HG02642 (cell line): ENCODE results near the gene TTC19.
"Not testable (repeated sequence)": the region's sequence is repeated elsewhere in the genome, so short reads cannot be mapped to it uniquely, and the experiment has no call there.

Experiments used
- ATAC-seq: cut with Tn5 transposase; IDR thresholded peaks from one replicate; pipeline ENCODE4 v1.9.1; 2021; ENCODE audit warnings: mild to moderate bottlenecking; ENCODE audit not compliant: unreplicated experiment, poor library complexity

Gene TTC19

DNA sequence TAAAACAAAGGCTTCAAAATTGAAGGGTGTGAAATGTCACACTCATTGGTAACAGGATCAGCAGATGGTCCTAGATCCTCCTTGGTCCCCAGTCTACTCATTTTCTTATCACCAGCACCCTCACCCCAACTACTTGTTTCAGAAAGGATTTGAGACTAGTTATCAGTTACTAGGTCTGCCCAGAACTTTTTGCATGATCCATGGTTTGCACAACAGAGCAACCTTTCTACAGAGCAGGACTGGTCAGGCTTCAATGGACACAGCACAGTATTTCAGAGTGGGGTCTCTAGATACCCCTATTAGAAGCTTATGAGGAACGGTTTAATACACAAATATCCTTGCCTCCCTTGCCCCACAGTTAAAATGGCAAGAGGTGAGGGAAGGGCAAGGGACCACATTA, 25.6 kb downstream of the TTC19 start:
- ATAC-seq: no peak

DNA sequence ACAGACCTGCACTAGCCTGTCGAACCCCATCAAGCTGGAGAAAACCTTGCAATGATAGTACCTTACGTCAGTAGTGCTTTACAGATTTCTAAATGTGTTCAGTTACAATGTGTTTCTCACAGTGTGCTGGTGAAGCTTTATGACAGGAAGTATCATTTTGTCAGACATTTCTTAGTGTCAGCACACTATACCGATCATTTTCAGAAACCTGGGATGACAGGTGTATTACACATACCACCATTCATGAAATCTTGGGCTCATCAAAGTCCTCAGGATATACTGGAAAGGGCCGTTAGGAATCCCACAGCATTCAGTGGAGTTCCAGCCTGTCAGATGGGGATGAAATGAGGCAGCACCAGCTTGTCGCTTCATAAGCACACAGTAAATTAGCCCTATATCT, 27.3 kb downstream of the TTC19 start:
- ATAC-seq: no peak

DNA sequence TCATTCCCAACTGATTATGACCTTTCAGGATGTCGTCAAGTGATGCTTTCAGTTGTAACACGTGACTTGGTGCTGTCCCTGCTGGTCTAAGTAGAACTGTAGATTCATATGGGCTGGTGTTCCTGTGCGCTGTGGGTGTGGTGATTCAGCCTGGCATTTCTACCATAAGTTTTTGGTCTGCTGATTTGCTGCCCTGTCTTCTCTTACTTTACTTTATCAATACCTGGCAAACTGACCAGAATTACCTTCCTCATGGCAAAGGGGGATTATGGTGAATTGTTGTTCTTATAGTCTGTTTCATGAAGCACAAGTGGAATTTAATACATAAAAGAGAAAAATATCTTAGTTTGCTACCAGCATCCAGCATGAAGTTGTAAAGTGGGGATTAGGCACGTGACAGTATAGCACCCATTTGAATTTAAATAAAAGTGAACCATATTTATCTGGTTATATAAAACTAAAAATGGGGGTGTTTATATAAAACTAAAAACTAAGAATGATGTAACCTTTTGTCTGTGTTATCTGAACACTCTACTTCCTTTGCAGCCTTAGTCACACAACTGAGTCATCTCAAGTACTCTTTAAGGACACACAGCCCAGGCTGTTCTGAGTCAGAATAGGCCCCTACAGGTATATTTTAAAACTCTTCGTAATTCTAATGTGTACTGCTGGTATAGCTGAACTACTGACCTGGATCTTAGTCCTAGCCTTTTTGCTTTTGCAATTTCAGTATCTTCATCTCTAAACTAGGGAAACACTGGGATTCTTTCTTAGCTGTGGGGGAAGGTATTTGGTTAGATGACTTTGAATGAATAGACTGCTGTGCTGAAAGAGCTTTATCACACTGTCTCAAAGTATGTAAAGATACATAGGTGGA, 28.3 kb downstream of the TTC19 start:
- peak; percentile 82 for ATAC-seq

DNA sequence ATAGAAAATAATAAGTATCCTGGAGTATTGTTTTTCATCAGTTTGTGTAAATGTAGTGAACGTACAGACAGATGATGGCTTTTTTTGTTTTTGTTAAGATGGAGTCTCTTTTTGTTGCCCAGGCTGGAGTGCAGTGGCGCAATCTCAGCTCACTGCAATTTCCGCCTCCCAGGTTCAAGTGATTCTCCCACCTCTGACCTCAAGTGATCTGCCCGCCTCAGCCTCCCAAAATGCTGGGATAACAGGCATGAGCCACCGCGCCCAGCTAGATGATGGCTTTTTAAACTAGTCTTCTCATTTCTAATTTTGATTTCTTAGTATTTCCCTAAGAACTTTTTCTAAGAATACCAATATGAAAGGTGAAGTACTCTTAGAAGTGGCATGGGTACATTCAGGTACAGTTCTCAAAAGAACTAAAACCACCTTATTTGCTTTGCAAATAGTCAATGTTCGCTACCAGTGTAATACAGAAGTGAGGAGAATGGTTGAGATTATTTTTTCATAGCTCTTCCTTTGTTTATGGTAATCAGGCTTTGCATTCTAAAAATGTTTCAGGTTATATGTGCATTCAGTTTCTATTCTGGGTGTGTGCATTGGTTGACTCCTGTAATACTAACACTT, 34.2 kb downstream of the TTC19 start:
- ATAC-seq: no peak

DNA sequence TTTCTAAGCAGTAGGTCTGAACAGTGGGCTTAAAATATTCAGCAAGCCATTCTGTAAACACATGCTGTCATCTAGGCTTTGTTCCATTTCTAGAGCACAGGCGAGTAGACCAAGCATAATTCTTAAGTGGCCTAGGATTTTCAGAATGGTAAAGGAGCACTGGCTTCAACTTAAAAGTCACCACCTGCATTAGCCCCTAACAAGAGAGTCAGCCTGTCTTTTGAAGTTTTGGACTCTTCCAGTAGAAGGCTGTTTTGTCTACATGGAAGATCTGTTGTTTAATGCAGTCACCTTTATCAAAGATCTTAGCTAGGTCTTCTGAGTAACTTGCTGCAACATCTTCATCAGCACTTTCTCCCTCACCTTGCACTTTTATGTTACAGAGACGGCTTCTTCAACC, 36.6 kb downstream of the TTC19 start:
- ATAC-seq: no peak

DNA sequence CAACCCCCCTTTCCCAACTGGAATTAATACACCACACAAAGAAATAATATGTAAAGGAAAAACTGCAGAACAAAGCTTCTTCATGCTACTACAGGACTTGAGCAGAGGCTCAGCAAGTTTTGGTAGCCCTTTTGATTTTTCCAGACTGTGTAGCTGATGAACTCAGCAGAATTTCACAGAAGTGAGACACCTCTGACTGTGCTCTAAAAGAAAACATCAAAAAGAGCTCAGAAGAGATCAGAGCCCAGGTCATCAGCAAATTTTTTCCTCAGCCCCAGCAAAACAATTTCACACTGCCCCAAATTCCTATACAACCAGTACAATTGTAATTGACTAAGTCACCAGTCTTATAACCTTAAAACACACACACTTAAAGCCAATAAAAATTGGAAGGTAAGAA, 38.0 kb downstream of the TTC19 start:
- ATAC-seq: no peak

DNA sequence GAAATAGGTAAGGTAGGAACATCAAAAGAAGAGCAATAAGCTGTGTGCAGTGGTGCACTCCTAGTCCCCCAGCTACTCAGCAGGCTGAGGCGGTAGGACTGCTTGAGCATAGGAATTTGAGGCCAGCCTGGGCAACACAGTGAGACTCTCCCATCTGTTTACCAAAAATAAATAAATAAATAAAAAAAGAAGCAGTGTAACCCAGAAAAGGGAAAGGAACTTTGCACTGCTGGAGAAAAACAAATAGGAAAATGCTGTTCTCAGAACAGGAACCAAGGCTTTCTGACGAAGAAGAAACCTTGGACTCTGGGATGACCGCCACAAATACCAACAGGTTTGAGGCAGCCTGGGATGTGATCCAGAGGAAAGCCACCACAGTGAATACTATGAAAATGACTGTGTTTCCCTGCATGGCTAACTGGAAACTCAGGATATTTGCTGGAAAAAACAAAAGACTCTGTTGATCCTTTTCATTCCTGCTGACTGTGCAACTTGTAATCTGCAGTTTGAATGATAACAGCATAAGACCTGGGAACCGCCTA, 41.2 kb downstream of the TTC19 start:
- ATAC-seq: no peak

DNA sequence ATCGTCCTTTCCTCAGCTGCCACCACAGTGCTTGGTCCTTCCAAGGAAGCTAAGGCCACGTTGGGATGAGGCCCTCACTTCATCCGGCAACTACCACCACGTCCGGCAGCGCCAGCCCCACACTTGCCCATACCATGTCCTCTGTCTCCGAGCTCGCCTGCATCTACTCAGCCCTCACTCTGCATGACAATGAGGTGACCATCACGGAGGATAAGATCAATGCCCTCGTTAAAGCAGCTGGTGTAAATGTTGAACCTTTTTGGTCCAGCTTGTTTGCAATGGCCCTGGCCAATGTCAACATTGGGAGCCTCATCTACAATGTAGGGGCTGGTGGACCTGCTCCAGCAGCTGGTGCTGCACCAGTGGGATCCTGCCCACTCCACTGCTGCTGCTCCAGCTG, 44.9 kb downstream of the TTC19 start:
- ATAC-seq: no peak

DNA sequence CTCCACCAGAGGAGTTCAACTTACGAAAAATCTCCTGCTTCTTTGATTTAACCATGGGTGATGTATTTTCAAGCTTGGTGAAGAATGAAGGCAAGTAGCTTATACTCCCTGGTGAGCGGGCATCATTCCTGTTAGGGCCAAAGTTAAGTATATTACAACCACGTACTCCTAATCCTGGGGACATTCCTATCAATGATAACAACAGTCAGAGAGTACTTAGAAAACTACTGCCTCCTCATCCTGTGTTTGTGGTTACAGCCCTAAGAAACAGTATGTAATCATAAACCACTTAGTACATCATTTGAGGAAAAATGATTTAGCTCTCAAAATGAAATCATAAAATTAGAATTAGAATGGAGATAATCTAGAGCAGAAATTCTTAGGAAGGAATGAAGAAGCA, 47.3 kb downstream of the TTC19 start:
- ATAC-seq: no peak

DNA sequence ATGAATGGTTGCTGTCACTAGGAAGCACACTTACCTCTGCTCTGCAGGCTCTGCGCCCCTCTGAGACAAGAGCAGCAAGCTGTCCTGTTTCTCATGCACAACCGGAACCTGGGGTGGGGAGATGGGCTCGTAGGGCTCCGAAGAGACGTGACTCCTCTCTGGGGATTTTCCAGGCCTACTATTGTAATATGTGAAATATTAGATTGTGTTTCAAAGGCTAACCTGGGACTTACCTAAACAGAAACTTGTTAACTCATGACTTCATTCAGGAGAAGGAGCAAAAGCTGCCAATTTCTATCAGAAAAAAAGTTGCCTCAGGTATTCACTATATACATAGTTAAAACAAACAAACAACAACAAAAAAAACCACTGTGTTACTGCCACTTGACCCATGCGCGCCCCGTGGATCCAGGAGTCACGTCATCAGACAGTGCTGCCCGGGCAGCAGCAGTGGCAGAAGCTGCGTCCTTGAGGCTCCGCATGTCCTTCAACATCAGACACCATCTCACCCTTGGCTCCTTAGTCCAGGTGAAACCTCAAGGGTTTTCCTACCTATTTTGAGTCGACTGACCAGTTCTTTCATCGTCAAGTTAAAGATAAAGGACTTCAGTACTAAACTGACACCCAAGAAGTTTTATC, 49.3 kb downstream of the TTC19 start:
- ATAC-seq: no peak

DNA sequence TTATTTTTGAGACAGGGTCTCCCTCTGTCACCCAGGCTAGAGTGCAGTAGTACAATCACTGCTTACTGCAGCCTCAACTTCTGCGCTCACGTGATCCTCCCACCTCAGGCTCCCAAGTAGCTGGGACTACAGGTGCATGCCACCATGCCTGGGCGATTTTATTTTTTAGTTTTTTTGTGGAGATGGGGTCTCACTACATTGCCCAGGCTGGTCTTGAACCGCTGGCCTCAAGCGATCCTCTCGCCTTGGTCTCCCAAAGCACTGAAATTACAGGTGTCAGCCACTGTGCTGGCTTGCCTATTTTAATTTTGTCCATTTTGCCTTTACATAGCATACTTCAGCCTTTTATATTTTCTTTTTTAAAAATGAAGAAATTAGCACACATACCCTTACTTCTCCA, 51.2 kb downstream of the TTC19 start:
- no peak for ATAC-seq

DNA sequence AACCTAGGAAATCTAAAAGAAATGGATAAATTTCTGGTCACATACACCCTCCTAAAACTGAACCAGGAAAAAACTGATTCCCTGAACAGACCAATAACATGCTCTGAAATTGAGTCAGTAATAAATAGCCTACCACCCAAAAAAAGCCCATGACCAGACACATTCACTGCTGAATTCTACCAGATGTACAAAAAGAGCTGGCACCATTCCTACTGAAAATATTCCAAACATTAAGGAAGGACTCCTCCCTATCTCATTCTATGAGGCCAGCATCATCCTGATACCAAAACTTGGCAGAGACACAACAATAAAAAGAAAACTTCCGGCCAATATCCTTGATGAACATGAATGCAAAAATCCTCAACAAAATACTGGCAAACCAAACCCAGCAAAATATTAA, 52.9 kb downstream of the TTC19 start:
- no peak for ATAC-seq

DNA sequence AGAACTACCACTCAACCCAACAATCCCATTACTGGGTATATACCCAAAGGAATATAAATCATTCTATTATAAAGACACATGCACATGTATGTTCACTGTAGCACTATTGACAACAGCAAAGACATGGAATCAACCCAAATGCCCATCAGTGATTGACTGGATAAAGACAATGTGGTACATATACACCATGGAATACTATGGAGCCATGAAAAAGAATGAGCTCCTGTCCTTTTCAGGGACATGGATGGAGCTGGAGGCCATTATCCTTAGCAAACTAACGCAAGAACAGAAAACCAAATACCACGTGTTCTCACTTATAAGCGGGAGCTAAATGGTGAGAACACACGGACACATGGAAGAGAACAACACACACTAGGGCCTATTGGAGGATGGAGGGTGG, 55.5 kb downstream of the TTC19 start:
- ATAC-seq: not testable (repeated sequence)

DNA sequence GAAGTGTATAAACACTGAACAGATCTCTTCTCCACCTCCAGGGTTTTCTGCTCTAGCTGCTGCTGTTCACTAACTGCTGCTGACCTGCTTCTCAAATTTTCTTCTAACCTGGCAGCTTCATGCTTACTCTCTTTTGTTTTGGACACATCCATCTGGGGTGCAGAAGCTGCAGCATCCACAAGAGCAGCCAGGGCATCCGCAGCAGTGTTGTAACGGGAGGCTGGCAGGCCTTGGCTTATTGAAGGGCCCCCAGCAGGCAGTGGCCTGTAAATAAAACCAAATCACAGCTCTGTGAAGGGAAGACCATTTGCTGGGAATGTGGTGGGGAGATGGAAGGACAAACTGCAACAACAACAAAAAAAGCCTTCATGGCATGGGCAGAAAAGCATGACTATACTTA, 62.0 kb downstream of the TTC19 start:
- ATAC-seq: no peak

DNA sequence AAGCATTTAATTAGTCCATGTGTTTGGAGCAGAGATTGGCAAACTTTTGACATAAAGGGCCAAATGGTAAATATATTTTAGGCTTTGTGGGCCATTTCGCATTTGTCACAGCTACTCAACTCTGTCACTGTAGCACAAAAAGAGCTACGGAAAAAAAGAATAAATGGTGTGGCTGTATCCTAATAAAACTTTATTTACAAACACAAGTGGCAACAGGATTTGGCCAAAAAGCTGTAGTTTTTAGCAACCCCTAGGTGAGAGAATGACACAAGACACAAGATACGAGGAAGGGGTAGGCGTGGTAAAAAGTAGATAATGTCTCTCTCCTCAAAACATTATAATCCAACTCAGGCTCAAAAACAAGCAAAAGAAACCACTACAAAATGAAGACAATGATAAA, 66.5 kb downstream of the TTC19 start:
- ATAC-seq: no peak

DNA sequence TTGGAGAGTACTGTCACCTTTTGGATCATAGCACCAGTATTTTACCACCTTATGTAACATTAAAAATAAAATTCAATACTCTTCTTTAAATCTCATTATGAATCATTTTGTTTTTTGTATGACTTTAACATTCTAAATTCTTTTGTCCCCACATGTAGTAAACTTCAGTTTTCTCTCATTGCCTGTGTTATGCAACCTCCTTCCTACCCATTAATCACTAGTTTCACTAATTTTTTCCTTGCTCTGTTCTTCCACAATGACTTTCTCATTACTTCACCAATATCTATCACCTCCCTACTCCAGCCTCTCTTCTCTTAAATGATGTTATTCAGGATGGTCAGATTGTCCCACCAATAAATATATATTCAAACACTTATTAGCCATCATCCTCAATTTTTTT, 68.7 kb downstream of the TTC19 start:
- no peak for ATAC-seq

DNA sequence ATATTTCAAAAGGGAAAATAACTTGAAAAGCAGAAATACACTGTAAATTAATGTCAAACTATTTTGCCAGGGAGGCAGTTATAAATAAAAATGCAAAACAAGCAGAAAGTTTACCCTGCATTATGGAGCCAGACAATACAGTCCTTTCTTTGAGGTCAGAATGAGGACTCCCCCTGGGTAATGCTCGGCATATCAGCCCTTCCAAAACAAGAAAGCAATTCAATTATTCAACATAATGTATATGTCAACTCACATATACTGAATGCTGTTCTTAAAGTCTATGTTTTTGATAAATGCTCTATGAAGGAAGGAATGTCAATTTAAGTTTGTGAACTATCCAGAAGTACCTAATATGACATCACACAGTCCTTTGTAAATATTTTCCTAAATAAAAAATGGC, 72.4 kb downstream of the TTC19 start:
- no peak for ATAC-seq

DNA sequence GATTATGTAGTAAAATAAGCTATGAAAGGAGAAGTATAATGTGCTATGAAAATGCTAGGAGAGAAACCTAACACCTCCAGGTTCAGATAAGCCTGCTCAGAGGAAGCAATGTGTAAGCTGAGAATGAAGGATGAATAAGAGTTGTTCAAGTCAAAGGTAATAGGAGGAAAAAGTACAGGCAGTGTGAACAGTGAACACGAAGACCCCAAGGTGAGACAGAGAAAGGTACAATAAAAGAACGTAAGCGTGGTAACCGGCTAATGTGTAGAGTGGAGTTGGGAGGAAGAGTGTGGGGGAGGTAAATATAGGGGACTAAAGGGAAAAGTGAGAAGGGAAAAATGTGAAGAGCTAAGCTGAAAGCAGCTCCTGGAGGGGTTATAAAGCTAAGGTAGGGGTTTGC, 74.2 kb downstream of the TTC19 start:
- ATAC-seq: no peak

DNA sequence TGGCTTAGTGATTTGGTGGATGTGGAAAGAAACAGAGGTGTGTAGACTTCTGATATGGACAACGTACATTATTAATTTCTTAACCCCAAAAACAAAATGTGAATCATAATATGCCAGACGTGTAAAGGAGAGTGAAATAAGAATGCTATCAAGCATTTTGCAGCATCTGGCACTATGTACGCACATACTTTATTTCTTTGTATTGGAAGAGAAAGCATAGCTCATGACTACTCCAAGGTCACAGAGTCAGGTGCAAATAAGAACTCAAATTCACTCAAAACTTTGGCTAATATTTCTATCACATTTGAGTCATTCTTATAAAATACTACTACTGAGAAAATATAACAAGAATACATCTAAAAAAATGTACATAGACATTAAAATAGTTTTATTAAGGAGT, 74.8 kb downstream of the TTC19 start:
- ATAC-seq: no peak

DNA sequence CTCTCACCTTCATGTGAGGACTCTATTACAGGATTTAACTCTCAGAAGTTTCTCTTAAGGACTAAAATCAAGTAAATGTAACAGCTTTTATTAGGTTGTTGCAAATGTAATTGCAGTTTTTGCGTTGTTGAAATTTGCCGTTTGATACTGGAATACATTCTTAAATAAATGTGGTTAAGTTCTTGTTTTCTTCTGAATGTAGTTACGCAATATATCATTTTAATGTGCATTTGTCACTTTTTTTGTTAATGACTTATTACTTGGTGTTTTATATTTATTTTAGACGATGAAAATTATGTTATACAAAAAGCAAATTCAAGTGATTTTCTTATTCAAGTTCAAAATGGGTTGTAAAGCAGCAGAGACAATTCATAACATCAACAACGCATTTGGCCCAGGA, 76.3 kb downstream of the TTC19 start:
- no peak for ATAC-seq
